A673 (cell line): Measurements from ENCODE around the gene MAL. TPM values are rescaled to one million over a fixed set of nuclear protein-coding genes. Genes with fewer than 3 reads are reported as not detected.

Source experiments
- BruUV-seq: library from RNA; stranded (reverse); fragments of 400-500 nt; replicated peaks from 2 replicates; lab custom pipeline; 2021; lab: Mats Ljungman, UMichigan
- CTCF ChIA-PET: fragments of 300-600 bp; sonication (Branson Sonifier 250); formaldehyde crosslinking; loops from one replicate; lab custom pipeline; 2022; ENCODE audit warnings: antibody characterized with exemption; lab: Charles Lee
- POLR2A ChIA-PET: fragments of 300-600 bp; sonication (Branson Sonifier 250); formaldehyde crosslinking; loops from one replicate; lab custom pipeline; 2022; ENCODE audit warnings: antibody characterized with exemption; ENCODE audit not compliant: low non-redundant PET; lab: Charles Lee
- DNase-seq: peaks from one replicate; pipeline ENCODE4 v3.0.0-alpha.2; 2015; ENCODE audit warnings: low spot score
- H3K27ac ChIP-seq: fragments of 200-600 bp; sonication (generic); 2 replicates; pipeline ENCODE4 v1.5.1; 2016; ENCODE audit warnings: mixed run types, low read depth, mild to moderate bottlenecking, mixed read lengths, antibody characterized with exemption, low read length; ENCODE audit not compliant: poor library complexity, severe bottlenecking
- H3K27me3 ChIP-seq: fragments of 200-600 bp; sonication (generic); replicated peaks from 2 replicates; pipeline ENCODE4 v1.6.1; 2017; ENCODE audit warnings: mixed run types, low read depth, mild to moderate bottlenecking, mixed read lengths, antibody characterized with exemption, low read length; ENCODE audit not compliant: insufficient read depth, poor library complexity
- H3K36me3 ChIP-seq: fragments of 200-600 bp; sonication (generic); 2 replicates; pipeline ENCODE4 v1.6.1; 2016; ENCODE audit warnings: mixed run types, mild to moderate bottlenecking, mixed read lengths, antibody characterized with exemption, low read length; ENCODE audit not compliant: insufficient read depth, poor library complexity, severe bottlenecking
- H3K4me1 ChIP-seq: fragments of 200-600 bp; sonication (generic); 2 replicates; pipeline ENCODE4 v1.6.1; 2017; ENCODE audit warnings: mixed run types, mild to moderate bottlenecking, mixed read lengths, antibody characterized with exemption, low read length; ENCODE audit not compliant: insufficient read depth, poor library complexity, severe bottlenecking
- H3K4me3 ChIP-seq: fragments of 200-600 bp; sonication (generic); 2 replicates; pipeline ENCODE4 v1.5.1; 2016; ENCODE audit warnings: low read depth, mixed run types, mild to moderate bottlenecking, mixed read lengths, low read length; ENCODE audit not compliant: poor library complexity, severe bottlenecking
- H3K9me3 ChIP-seq: fragments of 200-600 bp; sonication (generic); 2 replicates; pipeline ENCODE4 v1.6.1; 2016; ENCODE audit warnings: mixed run types, low read depth, mild to moderate bottlenecking, mixed read lengths, antibody characterized with exemption, low read length; ENCODE audit not compliant: poor library complexity, severe bottlenecking
- EZH2 ChIP-seq: fragments of 200-600 bp; sonication (generic); IDR thresholded peaks from 2 replicates; pipeline ENCODE4 v1.6.1; 2017; ENCODE audit warnings: borderline replicate concordance, low read depth, mild to moderate bottlenecking, mixed read lengths, antibody characterized with exemption, low read length; ENCODE audit not compliant: poor library complexity, severe bottlenecking
- intact Hi-C: fragments of 100-400 bp; cut with micrococcal nuclease; formaldehyde crosslinking; loops from one replicate; pipeline ENCODE4 v1.10.0; 2022; ENCODE audit not compliant: unreplicated experiment
- total RNA-seq: library from RNA; stranded (reverse); gene quantifications from 2 replicates; pipeline ENCODE4 v1.2.3, GENCODE V29; 2021
- TF ChIP-seq, protein P1 (sequence below): fragments of 300-800, 200-600 bp; sonication (generic); conservative IDR thresholded peaks from 2 replicates; pipeline ENCODE4 v1.5.1; 2017; ENCODE audit warnings: low read depth, mild to moderate bottlenecking, antibody characterized with exemption, low read length, moderate library complexity, mixed read lengths

Gene MAL
- total RNA-seq, 1 experiment from 2014 or later: not detected

DNA sequence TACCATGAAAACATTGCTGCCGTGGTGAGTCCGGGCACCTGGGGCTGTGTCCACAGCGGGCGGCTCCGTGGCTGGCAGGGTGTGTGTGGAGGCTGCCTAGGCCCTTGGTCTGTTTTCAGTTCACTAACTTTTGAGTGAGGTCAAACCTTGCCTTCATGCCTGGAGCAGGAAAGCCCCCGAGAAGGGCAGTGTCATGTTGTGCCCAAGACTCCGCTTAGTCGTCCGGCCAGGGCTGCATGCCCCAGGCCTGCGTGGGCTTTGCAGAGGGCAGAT, 24.1 kb downstream of the MAL start:
- DNase-seq: no peak
- no peak overlapping the region for H3K4me3 ChIP-seq
- no peaks in the 10 kb centered on the region for H3K4me1 ChIP-seq
- no TSS peak for BruUV-seq
- no peak overlapping the region for H3K27ac ChIP-seq
- TF ChIP-seq, protein P1, sequence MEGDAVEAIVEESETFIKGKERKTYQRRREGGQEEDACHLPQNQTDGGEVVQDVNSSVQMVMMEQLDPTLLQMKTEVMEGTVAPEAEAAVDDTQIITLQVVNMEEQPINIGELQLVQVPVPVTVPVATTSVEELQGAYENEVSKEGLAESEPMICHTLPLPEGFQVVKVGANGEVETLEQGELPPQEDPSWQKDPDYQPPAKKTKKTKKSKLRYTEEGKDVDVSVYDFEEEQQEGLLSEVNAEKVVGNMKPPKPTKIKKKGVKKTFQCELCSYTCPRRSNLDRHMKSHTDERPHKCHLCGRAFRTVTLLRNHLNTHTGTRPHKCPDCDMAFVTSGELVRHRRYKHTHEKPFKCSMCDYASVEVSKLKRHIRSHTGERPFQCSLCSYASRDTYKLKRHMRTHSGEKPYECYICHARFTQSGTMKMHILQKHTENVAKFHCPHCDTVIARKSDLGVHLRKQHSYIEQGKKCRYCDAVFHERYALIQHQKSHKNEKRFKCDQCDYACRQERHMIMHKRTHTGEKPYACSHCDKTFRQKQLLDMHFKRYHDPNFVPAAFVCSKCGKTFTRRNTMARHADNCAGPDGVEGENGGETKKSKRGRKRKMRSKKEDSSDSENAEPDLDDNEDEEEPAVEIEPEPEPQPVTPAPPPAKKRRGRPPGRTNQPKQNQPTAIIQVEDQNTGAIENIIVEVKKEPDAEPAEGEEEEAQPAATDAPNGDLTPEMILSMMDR: no peak
- no peak for TF ChIP-seq EZH2
- ChIA-PET CTCF (no interaction called here), POLR2A (no interaction called here)
- H3K27me3 ChIP-seq: peaks cover 12% of the 10 kb centered on the region
- no peaks in the 10 kb centered on the region for H3K9me3 ChIP-seq
- H3K36me3 ChIP-seq: no peaks in the 10 kb centered on the region
- intact Hi-C loops: no loop called here

DNA sequence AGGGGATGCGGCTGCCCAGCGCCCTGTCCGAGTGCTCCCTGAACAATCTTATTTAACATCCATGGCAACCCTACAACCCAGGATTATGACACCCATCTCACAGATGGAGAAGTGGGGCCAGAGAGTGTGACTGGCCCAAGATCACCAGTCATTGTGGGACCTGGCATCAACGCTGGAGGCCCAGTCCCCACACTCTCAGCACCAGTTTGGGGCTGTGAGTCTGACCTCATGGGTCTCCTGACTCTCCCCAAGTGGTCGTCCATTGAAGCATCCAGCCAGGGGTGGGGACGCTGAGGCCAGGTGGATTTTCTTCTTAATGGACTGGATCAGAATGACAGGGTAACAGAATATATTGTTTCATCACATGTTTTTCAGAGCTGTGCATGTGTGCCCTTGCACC, 24.5 kb downstream of the MAL start:
- no TSS peak for BruUV-seq
- Histone ChIP-seq H3K36me3 (no peaks in the 10 kb centered on the region), H3K27me3 (peaks cover 14% of the 10 kb centered on the region), H3K27ac (no peak overlapping the region), H3K4me3 (no peak overlapping the region), H3K4me1 (no peaks in the 10 kb centered on the region), H3K9me3 (no peaks in the 10 kb centered on the region)
- TF ChIP-seq, protein P1: no peak
- TF ChIP-seq EZH2: no peak
- intact Hi-C loops: no loop called here
- ChIA-PET POLR2A (no interaction called here), CTCF (no interaction called here)
- DNase-seq: no peak

DNA sequence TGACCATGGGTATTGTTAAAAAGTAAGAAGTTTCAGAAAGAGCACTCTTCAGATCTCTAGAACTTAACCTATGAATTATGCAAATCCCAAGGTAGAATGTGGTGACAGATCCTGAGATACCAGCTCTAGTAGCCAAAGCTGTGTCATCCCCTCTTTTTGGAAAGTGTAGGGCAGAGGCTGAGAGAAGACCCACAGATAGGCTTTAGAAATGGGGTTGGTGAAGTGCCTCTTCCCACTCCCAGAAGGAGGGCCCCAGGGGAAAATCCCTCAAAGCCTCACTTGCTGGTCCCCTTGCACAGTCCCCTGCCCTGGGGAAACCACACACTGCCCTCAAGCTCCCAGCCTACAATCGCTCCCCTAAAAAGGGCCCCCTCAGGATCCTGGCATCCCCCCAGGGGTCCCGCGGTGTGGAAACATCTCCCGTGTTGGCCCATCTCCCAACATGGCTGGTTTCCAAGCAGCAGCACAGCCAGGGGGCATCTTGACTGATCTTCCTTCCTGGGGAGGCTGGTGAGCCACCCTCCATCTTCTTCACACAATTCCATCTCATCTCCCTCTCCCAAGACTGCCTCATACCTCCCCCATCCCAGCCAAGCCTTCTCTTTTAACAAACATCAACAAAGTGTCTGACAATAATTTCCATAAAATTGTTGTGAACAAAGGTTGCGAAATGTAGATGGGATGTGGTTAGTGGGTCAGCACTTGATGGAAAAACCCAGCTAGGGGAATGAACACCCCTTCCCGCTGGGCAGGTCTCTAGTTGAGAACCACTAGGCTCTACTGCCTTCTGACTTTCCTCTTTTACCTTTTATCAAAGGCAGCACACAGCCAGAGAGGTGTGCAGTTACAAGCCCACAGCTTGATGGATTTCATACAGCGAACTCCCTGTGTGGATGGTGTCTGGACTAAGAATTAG, 25.1 kb downstream of the MAL start:
- POLR2A ChIA-PET: no interaction called here
- CTCF ChIA-PET: no interaction called here

More for the DNA sequence above, 25.1 kb downstream of the MAL start:
- TF ChIP-seq, protein P1: no peak
- TF ChIP-seq EZH2: no peak
- Histone ChIP-seq H3K4me3 (no peak overlapping the region), H3K36me3 (no peaks in the 10 kb centered on the region), H3K27me3 (peaks cover 20% of the 10 kb centered on the region), H3K4me1 (no peaks in the 10 kb centered on the region), H3K27ac (no peak overlapping the region), H3K9me3 (no peaks in the 10 kb centered on the region)
- no TSS peak for BruUV-seq
- DNase-seq: no peak
- intact Hi-C loops: no loop called here
